GM21390 (cell line): Measurements from ENCODE around the gene GAPVD1.
"Not testable (repeated sequence)": the region's sequence is repeated elsewhere in the genome, so short reads cannot be mapped to it uniquely, and the experiment has no call there.

Experiments used
- ATAC-seq: cut with Tn5 transposase; IDR thresholded peaks from one replicate; pipeline ENCODE4 v1.9.1; 2021; ENCODE audit not compliant: unreplicated experiment

Gene GAPVD1

GRCh38 chr9:125304273-125304672, 42.6 kb downstream of the GAPVD1 start:
- ATAC-seq, result no peak

- no peak for ATAC-seq
Observed at GRCh38 chr9:125312411-125312810, 50.8 kb downstream of the GAPVD1 start.

- ATAC-seq, result not testable (repeated sequence)
Observed at GRCh38 chr9:125316359-125316758, 54.7 kb downstream of the GAPVD1 start.

- ATAC-seq, result no peak
Observed at GRCh38 chr9:125317704-125318103, 56.1 kb downstream of the GAPVD1 start.

- ATAC-seq, result no peak
Observed at GRCh38 chr9:125321496-125321895, 59.9 kb downstream of the GAPVD1 start.

GRCh38 chr9:125323615-125324014, 62.0 kb downstream of the GAPVD1 start:
- no peak for ATAC-seq

GRCh38 chr9:125325826-125326225, 64.2 kb downstream of the GAPVD1 start:
- ATAC-seq, result no peak

GRCh38 chr9:125329978-125330377, 68.4 kb downstream of the GAPVD1 start:
- ATAC-seq, result no peak

GRCh38 chr9:125330587-125330986, 69.0 kb downstream of the GAPVD1 start:
- ATAC-seq, result no peak

GRCh38 chr9:125332527-125332926, 70.9 kb downstream of the GAPVD1 start:
- ATAC-seq, result peak; percentile 71

GRCh38 chr9:125337236-125337635, 75.6 kb downstream of the GAPVD1 start:
- ATAC-seq, result no peak

- ATAC-seq, result no peak
Observed at GRCh38 chr9:125338929-125339328, 77.3 kb downstream of the GAPVD1 start.

- no peak for ATAC-seq
Observed at GRCh38 chr9:125341566-125341965, 79.9 kb downstream of the GAPVD1 start.

GRCh38 chr9:125343518-125344275, 82.1 kb downstream of the GAPVD1 start:
- no peak for ATAC-seq

- no peak for ATAC-seq
Observed at GRCh38 chr9:125346080-125346732, 84.6 kb downstream of the GAPVD1 start.

- no peak for ATAC-seq
Observed at GRCh38 chr9:125355601-125356000, 94.0 kb downstream of the GAPVD1 start.

- ATAC-seq, result no peak
Observed at GRCh38 chr9:125356032-125356431, 94.4 kb downstream of the GAPVD1 start.

- ATAC-seq, result no peak
Observed at GRCh38 chr9:125359011-125359410, 97.4 kb downstream of the GAPVD1 start.

GRCh38 chr9:125360601-125361000, 99.0 kb downstream of the GAPVD1 start:
- ATAC-seq, result no peak

- ATAC-seq, result no peak
Observed at GRCh38 chr9:125361837-125362531, 100.4 kb downstream of the GAPVD1 start.

- ATAC-seq, result no peak
Observed at GRCh38 chr9:125366676-125367075, 105.0 kb downstream of the GAPVD1 start.

GRCh38 chr9:125370786-125371185, 109.2 kb downstream of the GAPVD1 start:
- ATAC-seq, result no peak
